ENCODE data around the gene ATP1A4.

The ATP1A4 gene

DNA sequence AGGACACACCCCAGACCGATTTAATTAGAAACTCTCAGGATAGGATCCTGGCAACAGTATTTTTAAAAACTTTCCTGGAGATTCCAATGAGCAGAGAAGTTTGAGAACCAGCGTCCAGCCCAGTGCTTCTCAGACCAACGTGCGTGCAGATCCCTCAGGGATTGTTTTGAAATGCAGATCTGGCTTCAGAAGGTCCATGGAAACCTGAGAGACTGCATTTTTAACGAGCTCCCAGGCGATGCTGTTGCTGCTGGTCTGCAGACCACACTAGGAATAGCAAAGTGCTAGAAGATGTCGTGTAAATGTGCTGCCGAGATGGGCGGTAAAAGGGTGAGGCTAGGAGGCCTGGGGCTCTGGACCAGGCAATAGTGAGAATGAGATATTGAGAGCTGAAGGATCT, 20.6 kb downstream of the ATP1A4 start:
- no peak for DNase-seq (ENCODE audit: low read depth)

DNA sequence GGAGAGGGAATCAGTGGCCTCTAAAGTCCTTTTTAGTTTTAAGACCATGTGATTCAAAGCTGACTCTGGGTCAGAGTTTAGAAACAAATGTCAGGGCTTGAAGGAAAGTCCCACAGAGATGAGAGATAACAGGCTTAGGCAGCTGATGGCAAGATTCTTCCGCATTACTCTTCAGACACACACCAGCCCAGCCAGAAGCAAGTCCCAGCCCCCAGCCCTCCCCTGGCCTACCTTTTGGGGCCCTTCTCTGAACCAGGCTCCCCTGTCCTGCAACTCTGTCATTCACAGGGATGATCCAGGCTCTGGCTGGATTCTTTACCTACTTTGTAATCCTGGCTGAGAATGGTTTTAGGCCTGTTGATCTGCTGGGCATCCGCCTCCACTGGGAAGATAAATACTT, 25.8 kb downstream of the ATP1A4 start:
- no peak for DNase-seq (ENCODE audit: low read depth)

GRCh38 chr1:160177667-160178066, 26.3 kb downstream of the ATP1A4 start:
- no peak for DNase-seq (ENCODE audit: low read depth)

DNA sequence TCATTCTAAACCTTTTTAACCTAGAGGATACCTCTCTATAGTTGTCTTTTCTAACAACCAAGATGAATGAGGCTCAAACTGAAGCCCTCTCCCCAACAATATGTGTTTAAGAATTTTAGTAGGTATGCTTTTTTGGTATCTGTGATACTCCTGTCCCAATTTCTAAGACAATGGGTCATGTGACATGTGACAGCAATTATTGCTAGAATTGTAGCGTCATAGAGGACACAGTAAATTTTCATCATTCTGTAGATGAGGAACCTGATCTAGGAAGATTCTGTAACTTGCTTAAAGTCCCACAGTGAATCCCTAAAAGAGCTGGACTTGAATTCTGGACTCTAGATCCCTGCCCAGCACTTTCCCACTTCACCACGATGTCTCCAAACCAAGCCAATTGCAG, 27.3 kb downstream of the ATP1A4 start:
- DNase-seq (ENCODE audit: low read depth) = no peak

DNA sequence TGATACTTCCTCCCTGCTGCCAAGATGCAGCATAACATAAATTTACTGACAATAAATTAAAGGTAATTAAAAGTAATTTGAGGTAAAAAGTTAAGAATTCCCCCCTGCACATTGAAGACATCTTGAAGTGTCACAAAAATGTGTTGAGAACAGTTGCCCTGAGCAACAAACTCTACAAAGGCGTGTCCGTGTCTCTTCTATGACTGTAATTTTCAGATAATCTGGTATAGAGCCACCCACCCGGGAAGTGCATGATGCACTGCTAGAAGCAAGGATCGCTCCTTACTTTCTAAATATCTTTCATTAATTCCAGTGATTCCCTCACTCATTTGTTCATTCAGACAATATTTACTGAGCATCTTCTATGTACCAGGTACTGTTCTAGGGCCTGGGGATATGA, 27.9 kb downstream of the ATP1A4 start:
- DNase-seq (ENCODE audit: low read depth) = no peak

DNA sequence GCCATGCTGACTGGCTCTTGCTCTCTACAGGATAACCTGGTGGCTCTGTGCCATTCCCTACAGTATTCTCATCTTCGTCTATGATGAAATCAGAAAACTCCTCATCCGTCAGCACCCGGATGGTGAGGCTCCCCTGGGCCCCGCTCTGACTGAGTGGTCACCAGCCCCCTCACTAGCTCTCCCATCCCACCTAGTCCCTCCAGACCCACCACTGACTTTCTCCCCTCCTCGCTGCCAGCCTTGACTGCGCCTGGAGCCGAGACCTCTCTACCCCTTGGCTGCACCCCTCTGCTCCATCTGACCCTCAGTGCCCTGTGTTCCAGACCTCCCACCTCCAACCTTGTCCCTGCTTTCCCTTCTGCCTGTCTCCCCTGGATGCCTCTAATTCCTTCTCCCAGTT, 34.8 kb downstream of the ATP1A4 start:
- DNase-seq (ENCODE audit: low read depth) = no peak

- no peak for DNase-seq (ENCODE audit: low read depth)
Measured at GRCh38 chr1:160186729-160187128, 35.3 kb downstream of the ATP1A4 start.

GRCh38 chr1:160187407-160187806, 36.0 kb downstream of the ATP1A4 start:
- DNase-seq (ENCODE audit: low read depth) = no peak

GRCh38 chr1:160188341-160188740, 36.9 kb downstream of the ATP1A4 start:
- no peak for DNase-seq (ENCODE audit: low read depth)

GRCh38 chr1:160189649-160190625, 38.5 kb downstream of the ATP1A4 start, which contains the start of gene CASQ1:
TSS of gene CASQ1 (plus strand) at chr1:160190575. CDS start at chr1:160190752, 177 bp downstream.
- no peak for DNase-seq (ENCODE audit: low read depth)

DNA sequence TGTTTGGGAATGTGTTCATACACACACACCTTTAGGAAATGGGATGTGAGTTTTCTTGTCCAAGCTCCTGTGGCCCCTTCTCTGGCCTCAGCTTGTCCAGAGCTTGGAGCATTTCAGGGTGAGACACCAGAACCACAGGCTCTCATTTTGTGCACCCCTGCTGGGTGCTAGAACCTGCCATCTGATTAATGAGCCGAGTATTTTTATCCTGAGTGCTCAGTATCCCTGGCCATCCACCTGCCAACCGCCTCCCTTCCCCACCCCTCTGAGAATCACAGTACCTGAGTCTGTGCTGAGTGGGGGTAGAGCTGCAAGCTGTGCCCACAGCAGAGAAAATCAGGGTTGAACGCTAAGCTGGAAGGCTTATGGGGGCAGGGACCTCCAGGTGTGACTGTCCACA, 40.4 kb downstream of the ATP1A4 start:
- no peak for DNase-seq (ENCODE audit: low read depth)

DNA sequence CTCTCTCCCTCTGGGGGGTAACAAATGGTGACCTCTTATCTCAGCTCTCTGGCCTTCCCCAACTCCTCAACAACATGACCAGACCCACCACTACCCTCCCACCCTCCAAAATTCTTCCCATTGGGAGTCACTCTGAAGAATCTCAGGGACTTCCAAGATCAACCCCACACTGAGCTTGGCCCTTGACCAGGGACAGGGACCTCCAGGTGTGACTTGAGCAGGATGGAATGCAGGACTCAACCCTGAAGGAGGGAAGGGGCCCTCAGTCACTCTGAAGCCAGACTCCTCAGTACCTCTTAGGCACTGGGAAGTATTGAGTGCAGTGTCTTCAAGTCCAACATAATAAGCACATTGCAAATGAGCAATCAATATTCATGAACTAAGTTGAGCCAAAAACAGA, 40.8 kb downstream of the ATP1A4 start:
- DNase-seq (ENCODE audit: low read depth) = no peak

DNA sequence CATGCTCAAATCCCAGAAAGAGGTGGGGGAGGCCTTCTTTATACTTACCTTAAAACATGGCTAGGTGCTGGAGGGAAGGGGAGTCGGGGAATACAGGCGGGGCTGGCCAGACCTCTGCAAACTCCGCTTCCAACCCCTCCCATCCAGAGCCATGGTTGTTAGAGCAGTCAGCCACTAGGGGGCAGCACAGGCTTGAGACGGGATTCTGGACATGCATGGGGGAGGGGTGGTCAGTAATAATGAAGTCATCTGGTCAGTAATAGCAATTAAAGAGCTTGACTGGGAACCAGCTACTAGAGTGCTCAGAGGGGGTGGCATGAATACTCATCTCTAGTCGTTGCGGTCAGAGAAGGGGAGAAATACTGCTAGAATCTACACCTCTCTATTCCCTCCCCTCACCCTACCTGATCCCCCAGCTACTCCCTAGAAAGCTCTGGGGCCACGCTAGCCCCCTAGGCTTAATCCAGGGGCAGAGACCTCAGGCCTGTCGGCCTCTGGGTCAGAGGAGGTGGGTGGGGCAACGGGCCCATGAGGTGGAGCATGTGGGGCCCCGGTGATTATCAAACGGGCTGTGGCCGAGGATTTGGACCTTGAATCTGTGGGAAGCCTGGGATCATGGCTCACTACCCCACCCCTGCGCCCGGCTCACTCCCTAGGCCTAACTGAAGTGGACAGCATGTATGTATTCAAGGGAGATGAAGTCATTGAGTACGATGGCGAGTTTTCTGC, 41.9 kb downstream of the ATP1A4 start:
- peak; percentile 76 for DNase-seq (ENCODE audit: low read depth)

DNA sequence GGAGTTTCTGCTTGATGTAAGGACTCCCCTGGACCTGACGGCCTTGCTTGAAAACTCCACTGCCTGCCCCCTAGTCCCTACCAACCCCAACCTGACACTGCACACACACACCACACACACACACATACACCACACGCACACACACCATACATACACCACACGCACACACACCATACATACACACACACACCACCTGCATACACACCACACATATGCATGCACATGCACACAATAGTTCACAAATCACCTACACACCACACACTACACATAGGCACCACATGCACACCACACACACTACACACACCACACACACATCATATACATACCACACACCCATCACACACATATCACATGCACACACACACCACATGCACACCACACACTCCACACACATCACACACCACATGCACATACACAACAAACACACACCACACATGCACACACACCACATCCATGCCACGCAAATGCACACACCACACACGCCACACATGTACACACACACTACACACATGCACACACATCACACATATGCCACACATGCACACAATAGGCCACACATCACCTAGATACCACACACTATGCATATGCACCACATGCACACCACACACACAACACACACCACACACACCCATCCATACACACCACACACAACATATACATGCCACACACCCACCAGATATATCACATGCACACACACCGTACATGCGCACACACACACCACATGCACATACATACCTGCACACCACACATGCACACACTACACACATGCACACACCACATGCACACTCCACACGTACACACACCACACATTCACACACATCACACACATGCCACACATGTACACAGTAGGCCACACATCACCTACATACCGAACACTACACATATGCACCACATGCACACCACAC, 42.7 kb downstream of the ATP1A4 start:
- DNase-seq (ENCODE audit: low read depth) = no peak

GRCh38 chr1:160194737-160195059, 43.3 kb downstream of the ATP1A4 start:
- DNase-seq (ENCODE audit: low read depth) = no peak

DNA sequence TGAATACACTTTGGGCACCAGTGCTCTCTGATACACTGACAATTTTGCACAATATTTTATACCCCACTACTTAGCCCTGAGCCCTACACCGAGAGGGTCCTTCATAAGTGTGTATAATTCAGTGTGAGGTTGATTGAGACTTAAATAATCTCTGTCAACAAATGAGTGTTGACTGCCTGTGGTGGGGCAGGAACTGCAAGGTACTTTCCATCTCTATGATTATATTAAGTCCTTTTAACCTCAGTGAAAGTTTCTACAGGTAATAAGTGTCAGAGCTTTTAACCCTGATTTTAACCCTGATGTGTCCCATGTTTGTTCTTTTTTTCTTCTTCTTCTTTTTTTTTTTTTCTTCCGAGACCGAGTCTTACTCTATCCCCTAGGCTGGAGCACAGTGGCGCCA, 44.7 kb downstream of the ATP1A4 start:
- DNase-seq (ENCODE audit: low read depth) = no peak

GRCh38 chr1:160197231-160197630, 45.8 kb downstream of the ATP1A4 start:
- DNase-seq (ENCODE audit: low read depth) = no peak

DNA sequence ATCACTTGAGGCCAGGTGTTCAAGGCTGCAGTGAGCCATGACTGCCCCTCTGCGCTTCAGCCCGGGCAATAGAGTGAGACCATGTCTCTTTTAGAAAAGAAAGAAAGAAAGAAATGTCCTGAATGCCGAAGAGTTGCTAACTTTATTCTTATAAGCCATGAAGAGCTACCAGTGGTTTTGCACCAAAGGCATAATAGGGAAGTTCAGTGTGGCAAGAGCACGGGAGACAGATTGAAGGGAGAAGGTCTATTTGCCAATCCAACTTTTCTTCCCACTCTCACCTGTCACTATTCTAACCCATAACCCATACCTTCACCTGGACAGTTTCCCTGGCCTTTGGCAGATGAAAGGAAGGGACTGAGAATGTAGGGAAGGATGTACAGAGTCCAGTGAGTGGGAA, 49.4 kb downstream of the ATP1A4 start:
- no peak for DNase-seq (ENCODE audit: low read depth)

GRCh38 chr1:160204526-160205241, 53.3 kb downstream of the ATP1A4 start:
- DNase-seq (ENCODE audit: low read depth) = no peak

GRCh38 chr1:160205242-160206035, 54.0 kb downstream of the ATP1A4 start, which contains the start of gene PEA15:
TSS of gene PEA15 (plus strand) at chr1:160205384. CDS start at chr1:160211545, 6,161 bp downstream.
- DNase-seq (ENCODE audit: low read depth) = peak; percentile 53

GRCh38 chr1:160206036-160206389, 54.6 kb downstream of the ATP1A4 start:
- DNase-seq (ENCODE audit: low read depth) = no peak

Data from activated gamma-delta T cell treated with anti-CD3 and anti-CD28 coated beads, Interleukin-2, amount 50 U/mL, for 16 hours (primary cell).